Upper lobe of left lung (tissue), 4 donors: ENCODE results near the gene PANX1.

Experiments
- EP300 ChIP-seq, 4 donors: sonication (generic); formaldehyde crosslinking; IDR thresholded peaks; one replicate each; pipeline ENCODE4 v1.5.1; 2017; ENCODE audit warnings: antibody characterized with exemption in 4 of 4, control low read depth in 2 of 4
- POLR2A ChIP-seq, 4 donors: fragments of 450-650 bp; IDR thresholded peaks; one replicate each; pipeline ENCODE4 v1.5.1; 2016 to 2017; ENCODE audit warnings: antibody characterized with exemption in 4 of 4, mild to moderate bottlenecking in 2 of 4
- POLR2AphosphoS5 ChIP-seq, 2 donors: sonication (generic); formaldehyde crosslinking; IDR thresholded peaks; one replicate each; pipeline ENCODE4 v1.5.1; 2017; ENCODE audit warnings: antibody characterized with exemption in 2 of 2
- TF ChIP-seq, protein P1 (sequence below), 6 experiments: fragments of 450-650 bp in 4 of 6; fragments of 200-600 bp in 2 of 6; sonication (generic) in 2 of 6; IDR thresholded peaks; one replicate each; pipeline ENCODE4 v1.5.1; 2016 to 2019; ENCODE audit warnings: antibody characterized with exemption in 6 of 6

DNA sequence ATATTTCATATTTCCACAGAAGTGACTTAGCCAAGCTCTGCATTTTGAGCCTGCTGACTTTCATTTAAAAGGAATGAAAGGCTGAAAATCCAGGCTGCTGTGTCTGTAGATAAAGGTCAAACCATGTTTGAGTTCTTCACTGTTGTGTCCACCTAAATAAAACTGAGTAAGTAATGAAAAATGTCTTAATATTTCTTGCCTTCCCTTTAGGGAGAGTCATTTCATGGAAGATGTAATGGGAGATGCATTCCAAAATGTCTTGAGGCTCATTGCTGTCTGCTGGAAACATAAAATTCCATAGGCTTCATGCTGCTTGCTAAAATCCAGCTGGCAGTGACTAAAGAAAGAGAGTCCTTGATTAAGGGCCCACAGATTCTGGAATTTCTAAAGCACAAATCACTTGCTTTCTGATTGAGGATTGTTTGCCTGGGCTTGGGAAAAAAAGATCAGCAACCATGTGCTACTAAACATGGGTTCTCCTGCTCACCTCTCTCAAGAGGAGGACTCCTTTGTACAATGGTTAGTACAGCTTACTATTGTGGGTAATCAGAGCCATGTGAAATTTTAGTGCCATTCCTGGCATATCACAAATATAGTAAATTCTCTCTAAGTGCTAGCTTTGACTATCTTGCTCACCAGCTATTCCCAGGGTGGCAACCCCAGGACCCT is 56.9 kb downstream of the PANX1 start:
- TF ChIP-seq, protein P1, sequence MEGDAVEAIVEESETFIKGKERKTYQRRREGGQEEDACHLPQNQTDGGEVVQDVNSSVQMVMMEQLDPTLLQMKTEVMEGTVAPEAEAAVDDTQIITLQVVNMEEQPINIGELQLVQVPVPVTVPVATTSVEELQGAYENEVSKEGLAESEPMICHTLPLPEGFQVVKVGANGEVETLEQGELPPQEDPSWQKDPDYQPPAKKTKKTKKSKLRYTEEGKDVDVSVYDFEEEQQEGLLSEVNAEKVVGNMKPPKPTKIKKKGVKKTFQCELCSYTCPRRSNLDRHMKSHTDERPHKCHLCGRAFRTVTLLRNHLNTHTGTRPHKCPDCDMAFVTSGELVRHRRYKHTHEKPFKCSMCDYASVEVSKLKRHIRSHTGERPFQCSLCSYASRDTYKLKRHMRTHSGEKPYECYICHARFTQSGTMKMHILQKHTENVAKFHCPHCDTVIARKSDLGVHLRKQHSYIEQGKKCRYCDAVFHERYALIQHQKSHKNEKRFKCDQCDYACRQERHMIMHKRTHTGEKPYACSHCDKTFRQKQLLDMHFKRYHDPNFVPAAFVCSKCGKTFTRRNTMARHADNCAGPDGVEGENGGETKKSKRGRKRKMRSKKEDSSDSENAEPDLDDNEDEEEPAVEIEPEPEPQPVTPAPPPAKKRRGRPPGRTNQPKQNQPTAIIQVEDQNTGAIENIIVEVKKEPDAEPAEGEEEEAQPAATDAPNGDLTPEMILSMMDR (IDR thresholded peaks at IDR 0.05) = no peak
- TF ChIP-seq POLR2A (IDR thresholded peaks at IDR 0.05) (no peak), POLR2AphosphoS5 (IDR thresholded peaks at IDR 0.05) (no peak), EP300 (IDR thresholded peaks at IDR 0.05) (no peak)
